LNCaP clone FGC (cell line): Measurements from ENCODE around the gene VPS35.

Experiments used
- DNase-seq: peaks from one replicate; pipeline ENCODE4 v3.0.0-alpha.2; 2011; ENCODE audit warnings: low read depth
- H3K4me3 ChIP-seq: 2 replicates; pipeline ENCODE4 v1.5.1; 2011; ENCODE audit warnings: mild to moderate bottlenecking, low read depth, low read length, control low read depth
- CTCF ChIP-seq: IDR thresholded peaks from 2 replicates; pipeline ENCODE4 v1.5.1; 2012; ENCODE audit warnings: mild to moderate bottlenecking; ENCODE audit not compliant: control insufficient read depth, insufficient read depth; ENCODE audit errors: extremely low read depth

The VPS35 gene

GRCh38 chr16:46714797-46715591 is 26.0 kb upstream of the VPS35 start:
- no peak for DNase-seq
- no peak for TF ChIP-seq CTCF
- no peak overlapping the region for H3K4me3 ChIP-seq

- no peak for DNase-seq
- no peak for TF ChIP-seq CTCF
- H3K4me3 ChIP-seq = no peak overlapping the region
Measured at GRCh38 chr16:46713634-46714033, 24.7 kb upstream of the VPS35 start.

- DNase-seq = no peak
Measured at GRCh38 chr16:46712911-46713310, 23.9 kb upstream of the VPS35 start.

GRCh38 chr16:46711106-46712058 is 22.4 kb upstream of the VPS35 start:
- no peak overlapping the region for H3K4me3 ChIP-seq
- DNase-seq = no peak
- no peak for TF ChIP-seq CTCF

More at GRCh38 chr16:46712911-46713310, 23.9 kb upstream of the VPS35 start:
- no peak overlapping the region for H3K4me3 ChIP-seq
- TF ChIP-seq CTCF = no peak

GRCh38 chr16:46709469-46710005 is 20.6 kb upstream of the VPS35 start:
- no peak overlapping the region for H3K4me3 ChIP-seq
- TF ChIP-seq CTCF = no peak
- no peak for DNase-seq

- DNase-seq = no peak
- no peak overlapping the region for H3K4me3 ChIP-seq
- no peak for TF ChIP-seq CTCF
Measured at GRCh38 chr16:46706642-46707041, 17.7 kb upstream of the VPS35 start.
